ENCODE results near the gene ZP3.
"Not testable (repeated sequence)": the region's sequence is repeated elsewhere in the genome, so short reads cannot be mapped to it uniquely, and the experiment has no call there.

GRCh38 chr7:76440404-76440803 lies 15.7 kb downstream of the ZP3 start:
- not testable (repeated sequence) for TF ChIP-seq POLR2A, CTCF (IDR thresholded peaks at IDR 0.05)
